Activated naive CD4-positive, alpha-beta T cell treated with anti-CD3 and anti-CD28 coated beads for 36 hours (primary cell): ENCODE measurements around the gene UBTF. TPM values are rescaled to one million over a fixed set of nuclear protein-coding genes. Genes with fewer than 3 reads are reported as not detected.
A peak's percentile ranks its signal among the peaks of the same experiment; 100 is the strongest.

Source experiments
- CTCF ChIA-PET: fragments of 350-600 bp; sonication (Branson Sonifier 250); formaldehyde crosslinking; loops from one replicate; lab custom pipeline; 2021; ENCODE audit warnings: antibody characterized with exemption; lab: Charles Lee
- DNase-seq: peaks from one replicate; pipeline ENCODE4 v3.0.0-alpha.2; 2020
- H3K27ac Mint-ChIP-seq: one replicate; pipeline ENCODE4 v1.8.0; 2021; ENCODE audit warnings: mild to moderate bottlenecking, mixed read lengths
- H3K27me3 Mint-ChIP-seq: one replicate; pipeline ENCODE4 v1.8.0; 2021; ENCODE audit warnings: low read depth, mixed read lengths
- H3K36me3 Mint-ChIP-seq: one replicate; pipeline ENCODE4 v1.8.0; 2021; ENCODE audit warnings: low read depth, mixed read lengths
- H3K4me1 Mint-ChIP-seq: one replicate; pipeline ENCODE4 v1.8.0; 2021; ENCODE audit warnings: low read depth, mixed read lengths
- H3K4me3 Mint-ChIP-seq: one replicate; pipeline ENCODE4 v1.8.0; 2021; ENCODE audit warnings: mild to moderate bottlenecking, moderate library complexity, mixed read lengths
- H3K9me3 Mint-ChIP-seq: one replicate; pipeline ENCODE4 v1.8.0; 2021; ENCODE audit warnings: mixed read lengths
- intact Hi-C: fragments of 100-400 bp; cut with micrococcal nuclease; formaldehyde crosslinking; loops from one replicate; pipeline ENCODE4 v1.15.1; 2023
- total RNA-seq, 2 experiments: library from RNA; stranded (reverse); gene quantifications; one replicate each; pipeline ENCODE4 v1.2.3, GENCODE V29; 2021

The UBTF gene
- total RNA-seq, 2 experiments from 2014 or later = 91.8 to 92.6 TPM

GRCh38 chr17:44219108-44219615 lies 313 bp downstream of the UBTF start:
- Mint-ChIP-seq H3K9me3 (no peaks in the 10 kb centered on the region), H3K4me1 (peaks cover 33% of the 10 kb centered on the region), H3K27ac (peak overlapping the region; percentile 59), H3K4me3 (peak overlapping the region; percentile 34), H3K36me3 (peaks cover 33% of the 10 kb centered on the region), H3K27me3 (no peaks in the 10 kb centered on the region)
- peak; percentile 70 for DNase-seq
- CTCF ChIA-PET = interaction anchor here (2.5 to 4.9 kb wide), 2 partner anchors 9 to 32 kb away, joined by 6 to 41 read pairs; partner anchors contain the start of gene TMUB2
- intact Hi-C loops = loop anchor here (5.0 to 10.0 kb wide), 3 partner anchors 77 to 1006 kb away; partner anchors contain the start of genes FMNL1, GPATCH8 and HROB

GRCh38 chr17:44218344-44219107 lies 949 bp downstream of the UBTF start:
- peak overlapping the region; percentile 96 for H3K27ac Mint-ChIP-seq
- H3K4me1 Mint-ChIP-seq = peaks cover 40% of the 10 kb centered on the region
- H3K27me3 Mint-ChIP-seq = no peaks in the 10 kb centered on the region
- CTCF ChIA-PET = interaction anchor here (1.3 to 4.9 kb wide), 3 partner anchors 8 to 31 kb away, joined by 6 to 41 read pairs (median 7); partner anchors contain the start of gene TMUB2
- intact Hi-C loops = loop anchor here (1.0 to 10.0 kb wide), 6 partner anchors 8 to 1006 kb away; partner anchors contain the start of genes FMNL1, GPATCH8 and HROB
- H3K9me3 Mint-ChIP-seq = no peaks in the 10 kb centered on the region
- H3K36me3 Mint-ChIP-seq = peaks cover 40% of the 10 kb centered on the region
- DNase-seq = peak; percentile 89
- H3K4me3 Mint-ChIP-seq = peak overlapping the region; percentile 94

GRCh38 chr17:44217738-44218343 lies 1.6 kb downstream of the UBTF start:
- DNase-seq = peak; percentile 37
- H3K27me3 Mint-ChIP-seq = no peaks in the 10 kb centered on the region
- no peaks in the 10 kb centered on the region for H3K9me3 Mint-ChIP-seq
- H3K27ac Mint-ChIP-seq = peak overlapping the region; percentile 96
- H3K4me3 Mint-ChIP-seq = peak overlapping the region; percentile 94
- H3K36me3 Mint-ChIP-seq = peaks cover 42% of the 10 kb centered on the region
- intact Hi-C loops = loop anchor here (1.0 to 10.0 kb wide), 6 partner anchors 8 to 1007 kb away; partner anchors contain the start of genes FMNL1, GPATCH8 and HROB
- CTCF ChIA-PET = interaction anchor here (0.5 to 2.5 kb wide), 6 partner anchors 14 to 133 kb away, joined by 3 to 9 read pairs (median 5); partner anchors contain the start of gene TMUB2
- H3K4me1 Mint-ChIP-seq = peaks cover 47% of the 10 kb centered on the region

DNA sequence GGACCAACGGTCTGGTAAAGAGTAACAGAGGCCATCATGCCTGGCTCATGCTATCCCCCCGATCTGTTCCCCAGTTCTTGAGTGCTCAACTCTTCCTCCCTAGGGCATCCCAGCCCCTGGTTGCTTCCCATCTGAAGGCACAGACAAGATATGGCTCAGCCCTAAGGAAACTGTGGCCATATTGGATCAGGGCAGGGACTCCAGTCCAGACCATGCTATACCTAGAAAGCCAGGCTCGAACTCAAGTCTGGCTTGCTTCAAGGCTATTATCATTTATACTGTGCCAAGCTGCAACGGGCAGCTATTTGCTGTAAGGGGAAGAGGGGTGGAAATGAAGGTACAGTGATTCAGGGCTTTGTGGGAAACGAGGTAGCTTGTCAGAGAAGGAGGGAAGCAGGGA lies 2.8 kb downstream of the UBTF start:
- H3K4me1 Mint-ChIP-seq = peaks cover 48% of the 10 kb centered on the region

GRCh38 chr17:44216173-44216572 lies 3.3 kb downstream of the UBTF start:
- Mint-ChIP-seq H3K9me3 (no peaks in the 10 kb centered on the region), H3K4me3 (peak overlapping the region; percentile 94), H3K4me1 (peaks cover 52% of the 10 kb centered on the region), H3K27ac (peak overlapping the region; percentile 96), H3K36me3 (peaks cover 48% of the 10 kb centered on the region), H3K27me3 (no peaks in the 10 kb centered on the region)
- CTCF ChIA-PET = interaction anchor here (0.6 to 2.8 kb wide), 11 partner anchors 10 to 136 kb away, joined by 3 to 9 read pairs (median 4); partner anchors contain the start of genes GRN and SLC25A39
- intact Hi-C loops = loop anchor here (1.0 to 10.0 kb wide), 4 partner anchors 30 to 1009 kb away; partner anchors contain the start of genes FMNL1, GPATCH8, HROB and TMUB2
- peak; percentile 78 for DNase-seq

More for the DNA sequence above, 2.8 kb downstream of the UBTF start:
- no peaks in the 10 kb centered on the region for H3K27me3 Mint-ChIP-seq
- DNase-seq = no peak
- intact Hi-C loops = loop anchor here (1.0 to 10.0 kb wide), 4 partner anchors 30 to 1008 kb away; partner anchors contain the start of genes FMNL1, GPATCH8, HROB and TMUB2
- H3K9me3 Mint-ChIP-seq = no peaks in the 10 kb centered on the region
- H3K4me3 Mint-ChIP-seq = peak overlapping the region; percentile 94
- peak overlapping the region; percentile 96 for H3K27ac Mint-ChIP-seq
- CTCF ChIA-PET = interaction anchor here (0.6 to 2.8 kb wide), 10 partner anchors 11 to 136 kb away, joined by 3 to 9 read pairs (median 4); partner anchors contain the start of genes GRN and SLC25A39
- H3K36me3 Mint-ChIP-seq = peaks cover 44% of the 10 kb centered on the region

- H3K4me1 Mint-ChIP-seq = peaks cover 60% of the 10 kb centered on the region
- intact Hi-C loops = loop anchor here (5.0 to 10.0 kb wide), 3 partner anchors 73 to 1010 kb away; partner anchors contain the start of genes FMNL1, GPATCH8 and HROB
- no peak for DNase-seq
- peak overlapping the region; percentile 96 for H3K27ac Mint-ChIP-seq
- H3K36me3 Mint-ChIP-seq = peaks cover 54% of the 10 kb centered on the region
- H3K9me3 Mint-ChIP-seq = no peaks in the 10 kb centered on the region
- CTCF ChIA-PET = interaction anchor here (0.6 to 2.8 kb wide), 4 partner anchors 116 to 171 kb away, joined by 3 to 6 read pairs (median 4); no protein-coding TSS in a partner anchor
- H3K27me3 Mint-ChIP-seq = no peaks in the 10 kb centered on the region
- peak overlapping the region; percentile 7 for H3K4me3 Mint-ChIP-seq
Observed at GRCh38 chr17:44214896-44215295, 4.6 kb downstream of the UBTF start.

DNA sequence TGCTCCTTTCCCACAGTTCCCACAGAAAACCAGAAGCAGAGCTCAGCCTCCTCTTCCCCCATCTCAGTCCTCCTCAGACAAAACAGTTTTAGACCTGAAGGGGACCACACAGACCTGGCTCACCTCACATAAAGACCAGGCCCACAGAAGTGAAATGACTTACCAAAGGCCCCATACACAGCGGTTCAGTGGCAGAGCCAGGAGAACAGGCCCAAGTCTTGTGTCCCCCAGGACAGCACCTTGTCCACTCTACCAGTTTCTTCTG lies 5.3 kb downstream of the UBTF start:
- Mint-ChIP-seq H3K27me3 (no peaks in the 10 kb centered on the region), H3K4me1 (peaks cover 67% of the 10 kb centered on the region), H3K4me3 (no peak overlapping the region), H3K27ac (peak overlapping the region; percentile 57), H3K9me3 (no peaks in the 10 kb centered on the region), H3K36me3 (peaks cover 60% of the 10 kb centered on the region)
- DNase-seq = no peak
- intact Hi-C loops = loop anchor here (10.0 kb wide), 1 partner anchor 1011 kb away; the partner anchor contains the start of gene FMNL1
- CTCF ChIA-PET = interaction anchor here (1.3 to 1.4 kb wide), 2 partner anchors 10 to 132 kb away, joined by 3 to 5 read pairs; no protein-coding TSS in a partner anchor

- intact Hi-C loops = loop anchor here (10.0 kb wide), 1 partner anchor 1011 kb away; the partner anchor contains the start of gene FMNL1
- H3K4me3 Mint-ChIP-seq = no peak overlapping the region
Observed at GRCh38 chr17:44213403-44214229, 5.9 kb downstream of the UBTF start.

GRCh38 chr17:44212507-44213402 lies 6.7 kb downstream of the UBTF start:
- H3K36me3 Mint-ChIP-seq = peaks cover 70% of the 10 kb centered on the region
- CTCF ChIA-PET = interaction anchor here (0.8 to 5.6 kb wide), 3 partner anchors 9 to 119 kb away, joined by 3 to 64 read pairs (median 5); no protein-coding TSS in a partner anchor
- H3K4me3 Mint-ChIP-seq = no peak overlapping the region
- DNase-seq = no peak
- peaks cover 77% of the 10 kb centered on the region for H3K4me1 Mint-ChIP-seq
- H3K27ac Mint-ChIP-seq = peak overlapping the region; percentile 11
- intact Hi-C loops = loop anchor here (10.0 kb wide), 1 partner anchor 1012 kb away; the partner anchor contains the start of gene FMNL1
- H3K9me3 Mint-ChIP-seq = no peaks in the 10 kb centered on the region
- H3K27me3 Mint-ChIP-seq = no peaks in the 10 kb centered on the region

More at GRCh38 chr17:44213403-44214229, 5.9 kb downstream of the UBTF start:
- H3K9me3 Mint-ChIP-seq = no peaks in the 10 kb centered on the region
- H3K27ac Mint-ChIP-seq = peak overlapping the region; percentile 57
- peaks cover 63% of the 10 kb centered on the region for H3K36me3 Mint-ChIP-seq
- peaks cover 71% of the 10 kb centered on the region for H3K4me1 Mint-ChIP-seq
- CTCF ChIA-PET = interaction anchor here (0.8 to 5.6 kb wide), 4 partner anchors 8 to 132 kb away, joined by 3 to 64 read pairs (median 4); no protein-coding TSS in a partner anchor
- no peak for DNase-seq
- H3K27me3 Mint-ChIP-seq = no peaks in the 10 kb centered on the region
